Measurements from ENCODE around the gene FGF11.
"Not testable (repeated sequence)": the region's sequence is repeated elsewhere in the genome, so short reads cannot be mapped to it uniquely, and the experiment has no call there.

GRCh38 chr17:7474767-7475166, 35.5 kb downstream of the FGF11 start:
- not testable (repeated sequence) for TF ChIP-seq CTCF, POLR2A (IDR thresholded peaks at IDR 0.05)

Data from adrenal gland (tissue), 5 donors.